Measurements from ENCODE around the gene TMEM217. TPM values are rescaled to one million over a fixed set of nuclear protein-coding genes. Genes with fewer than 3 reads are reported as not detected.

The TMEM217 gene
- total RNA-seq, 1 donor from 2014 or later, result 1.6 TPM

DNA sequence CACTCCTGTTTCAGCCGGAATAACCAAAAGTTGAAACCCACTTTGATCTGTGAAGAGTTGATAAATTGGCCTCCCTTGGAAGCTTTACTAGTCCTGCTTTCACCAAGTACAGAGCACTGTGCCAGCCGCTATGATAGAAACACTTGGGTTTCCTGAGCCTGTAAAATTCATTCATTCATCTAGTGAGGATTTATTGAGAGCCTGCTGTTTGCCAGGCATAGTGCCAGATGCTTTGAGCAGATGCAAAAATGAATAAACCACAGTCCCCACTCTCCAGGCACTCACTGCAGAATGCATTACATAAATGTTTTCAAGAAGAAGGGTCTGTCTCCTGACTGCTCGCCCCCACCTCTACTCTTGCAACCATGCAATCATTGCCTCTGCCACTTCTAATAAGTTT lies 25.3 kb upstream of the TMEM217 start:
- ATAC-seq (no peak), DNase-seq (ENCODE audit: low spot score) (no peak)
- intact Hi-C loops (cut with DNase I), result no loop called here

DNA sequence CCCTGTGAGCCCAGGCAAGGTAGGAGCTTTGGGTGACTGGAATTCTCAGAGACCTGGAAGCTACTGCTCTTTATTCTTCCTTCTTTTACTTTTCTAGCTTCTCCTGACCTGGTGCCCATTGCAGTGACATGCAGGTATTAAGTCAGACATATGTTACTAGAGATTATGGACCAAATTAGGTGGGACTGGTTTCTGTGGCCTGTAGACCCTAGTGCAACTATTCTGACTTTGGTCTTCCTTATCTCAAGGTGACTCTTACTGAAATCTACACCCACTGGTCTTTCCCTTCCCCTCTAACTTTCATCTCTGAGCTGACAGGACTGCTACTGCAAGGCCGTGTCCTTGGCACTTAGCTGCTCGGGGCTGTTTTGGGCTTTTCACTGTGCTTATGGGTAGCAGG lies 24.4 kb upstream of the TMEM217 start:
- DNase-seq (ENCODE audit: low spot score), result no peak
- no peak for ATAC-seq
- intact Hi-C loops (cut with DNase I), result no loop called here

DNA sequence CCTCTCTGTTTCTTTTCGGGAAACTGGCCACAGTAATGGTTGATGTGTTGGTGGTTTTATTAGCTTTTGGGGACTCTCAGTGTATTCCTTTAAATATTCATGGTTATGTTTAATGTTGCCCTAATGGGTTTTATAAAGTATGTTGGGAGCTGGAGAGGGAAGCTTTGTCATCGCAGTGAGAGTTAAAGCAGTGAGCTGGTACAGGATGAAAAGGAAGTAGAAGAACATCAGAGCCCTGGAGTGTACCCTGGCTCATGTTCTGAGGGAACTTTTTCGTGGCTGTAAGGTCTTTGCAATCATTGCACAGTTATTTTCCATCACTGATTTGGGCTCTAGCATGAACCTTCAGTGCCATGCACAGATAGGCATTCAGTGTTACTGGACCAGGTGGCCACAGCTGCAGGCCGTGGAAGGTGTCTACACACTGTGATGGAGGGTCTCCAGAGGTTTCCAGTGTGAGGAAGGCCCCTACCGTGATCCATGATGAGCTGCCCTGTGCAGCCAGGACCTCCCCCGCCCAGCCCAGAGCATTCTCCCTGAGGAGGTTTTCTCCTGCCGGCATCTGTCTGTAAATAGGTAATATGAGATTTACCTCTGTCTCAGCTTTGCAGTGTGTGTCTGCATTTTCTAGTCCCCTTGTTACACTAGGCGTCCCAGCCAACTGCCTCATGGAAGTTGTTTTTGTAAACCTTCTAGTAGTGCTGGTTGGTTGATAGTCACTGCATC lies 22.4 kb upstream of the TMEM217 start:
- no peak for ATAC-seq
- intact Hi-C loops (cut with DNase I), result no loop called here
- no peak for DNase-seq (ENCODE audit: low spot score)

DNA sequence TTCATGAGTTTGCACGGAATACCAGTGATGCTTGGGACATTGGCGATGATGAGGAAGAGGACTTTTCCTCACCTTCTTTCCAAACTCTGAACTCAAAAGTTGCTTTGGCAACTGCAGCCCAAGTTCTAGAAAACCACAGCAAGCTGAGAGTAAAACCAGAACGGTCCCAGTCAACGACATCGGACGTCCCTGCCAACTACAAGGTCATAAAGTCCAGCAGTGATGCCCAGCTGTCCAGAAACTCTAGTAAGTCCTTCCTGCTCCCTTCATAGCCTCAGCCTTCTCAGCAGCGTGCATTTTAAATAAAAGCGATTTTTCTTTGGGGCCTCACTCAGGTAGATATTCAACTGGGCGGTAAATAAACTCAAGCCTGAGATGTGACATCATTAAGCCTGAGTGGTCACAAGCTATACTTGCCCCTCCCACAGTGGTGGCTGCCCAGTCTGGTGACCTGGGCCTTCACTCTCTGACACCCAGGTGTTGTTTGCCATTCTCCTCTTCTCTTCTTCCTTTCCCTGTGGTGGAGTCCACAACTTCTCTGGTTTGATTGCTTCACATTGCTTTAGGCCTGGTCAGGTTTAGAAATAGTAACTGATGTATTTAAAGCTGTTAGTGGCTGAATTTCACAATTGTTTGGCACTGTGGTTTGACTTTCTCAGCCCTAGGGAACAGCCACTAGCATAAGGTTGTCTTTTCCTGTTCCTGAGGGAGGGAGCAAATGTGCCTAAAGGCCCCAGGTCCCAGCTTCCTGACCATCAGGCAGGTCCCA lies 21.6 kb upstream of the TMEM217 start:
- peak; percentile 80 for ATAC-seq
- intact Hi-C loops (cut with DNase I), result no loop called here
- DNase-seq (ENCODE audit: low spot score), result no peak

DNA sequence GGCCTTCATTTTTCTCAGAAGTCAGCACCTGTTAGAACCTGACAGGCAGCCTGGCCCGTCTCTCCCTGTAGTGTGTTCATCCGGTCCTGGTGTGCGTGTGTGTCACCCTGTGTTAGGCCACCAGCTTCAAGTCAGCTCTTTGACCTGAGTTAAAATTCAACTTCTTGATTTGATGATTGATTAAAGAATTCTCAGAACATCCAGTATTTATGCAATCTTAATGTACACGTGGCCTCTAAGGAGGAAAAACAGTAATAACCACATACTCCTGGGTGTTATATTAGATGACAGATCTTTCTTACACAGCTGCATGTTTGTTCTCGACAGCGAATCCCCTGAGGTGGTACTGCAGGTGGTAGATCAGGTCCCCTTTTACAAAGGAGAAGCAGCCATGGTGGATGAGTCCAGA lies 19.1 kb upstream of the TMEM217 start:
- DNase-seq (ENCODE audit: low spot score) (no peak), ATAC-seq (no peak)
- intact Hi-C loops (cut with DNase I), result no loop called here

DNA sequence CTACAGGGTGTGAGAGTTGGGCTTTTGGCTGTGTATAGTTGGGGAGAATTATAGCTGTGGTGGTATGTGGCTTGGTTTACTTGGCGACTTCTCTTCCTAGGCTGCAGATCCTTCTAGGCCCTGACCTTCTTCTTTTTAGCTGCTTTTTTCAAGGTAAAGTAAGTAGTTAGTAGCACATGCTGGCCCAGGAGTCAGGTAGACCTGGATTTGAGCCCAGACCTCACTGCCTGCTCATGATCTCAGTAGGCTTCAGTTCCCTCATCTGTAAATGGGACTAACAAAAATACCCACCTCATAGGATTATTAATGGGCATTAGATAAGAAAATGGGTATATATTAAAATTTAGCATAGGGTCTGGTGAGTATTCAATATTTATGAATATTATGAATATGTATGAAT lies 17.4 kb upstream of the TMEM217 start:
- no peak for ATAC-seq

DNA sequence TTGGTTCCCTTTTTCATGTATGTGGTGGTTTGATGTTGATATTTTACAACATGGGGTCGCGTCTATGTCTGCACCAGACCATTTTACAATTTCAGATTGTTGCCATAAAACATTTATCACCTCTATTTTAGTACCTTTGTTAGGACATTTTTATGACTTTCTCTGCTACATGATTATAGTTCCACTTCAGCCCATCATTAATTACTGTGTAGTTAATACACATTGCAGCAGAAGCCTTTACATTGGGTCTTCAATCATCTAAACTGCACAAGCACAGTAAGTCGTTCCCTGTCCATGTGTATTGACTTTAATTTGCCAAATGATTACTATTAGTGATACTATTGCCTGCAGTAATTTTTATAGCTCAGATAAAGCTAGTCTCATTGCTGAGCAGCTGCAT lies 15.7 kb upstream of the TMEM217 start:
- DNase-seq (ENCODE audit: low spot score), result no peak
- ATAC-seq, result no peak
- intact Hi-C loops (cut with DNase I), result no loop called here

More for the DNA sequence above, 17.4 kb upstream of the TMEM217 start:
- intact Hi-C loops (cut with DNase I), result no loop called here
- no peak for DNase-seq (ENCODE audit: low spot score)

DNA sequence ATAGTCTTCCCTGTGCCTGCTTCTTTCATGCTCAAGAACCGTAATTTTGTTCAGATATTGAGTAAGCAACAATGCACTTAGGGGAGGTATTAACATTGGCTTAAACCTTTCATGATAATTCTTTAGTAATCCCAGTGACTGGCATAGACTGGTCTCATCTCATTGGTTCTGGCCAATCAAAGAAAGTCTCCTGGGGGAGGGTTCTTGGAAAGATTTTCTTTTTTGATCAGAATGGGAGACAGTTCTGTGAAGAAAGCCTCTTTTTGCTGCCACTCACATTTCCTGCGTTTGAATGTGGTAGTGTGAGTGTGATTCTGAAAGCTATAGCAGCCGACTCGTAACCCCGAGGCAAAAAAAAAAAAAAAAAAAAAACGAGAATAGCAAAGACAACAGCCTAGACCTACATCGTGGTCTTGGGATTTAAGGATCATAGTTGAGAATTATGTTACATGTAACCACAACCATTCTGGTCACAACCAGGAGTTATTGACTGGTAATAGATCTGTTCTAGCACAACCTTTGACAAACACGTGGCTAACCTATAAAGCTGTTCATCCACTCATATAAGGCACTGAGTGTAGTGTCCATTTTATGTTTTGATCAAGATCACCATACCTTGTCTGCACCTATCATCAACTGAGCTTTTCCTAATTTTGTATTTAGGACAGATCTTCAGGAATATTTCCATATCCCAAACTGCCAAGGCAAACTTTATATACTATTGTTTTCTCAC lies 15.1 kb upstream of the TMEM217 start:
- DNase-seq (ENCODE audit: low spot score) (no peak), ATAC-seq (no peak)
- intact Hi-C loops (cut with DNase I), result no loop called here

DNA sequence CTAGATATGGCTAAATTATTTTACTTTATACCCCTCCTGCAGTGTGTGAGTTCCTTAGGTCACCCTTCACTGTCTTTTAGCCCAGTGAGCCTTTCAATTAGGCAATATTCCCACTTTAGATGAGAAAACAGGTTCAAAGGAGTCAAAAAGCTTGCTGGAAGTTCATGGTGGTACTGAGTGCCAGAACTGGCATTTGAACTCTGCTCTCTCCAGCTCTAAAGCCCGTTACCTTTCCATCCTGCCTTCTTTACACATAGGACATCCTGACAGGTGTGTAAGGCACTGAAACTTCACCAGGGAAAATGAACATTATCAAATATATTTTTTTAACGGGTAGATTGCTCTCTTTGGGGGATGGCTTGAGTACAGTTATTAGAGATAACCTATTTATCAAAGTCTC lies 11.2 kb upstream of the TMEM217 start:
- DNase-seq (ENCODE audit: low spot score) (no peak), ATAC-seq (no peak)
- intact Hi-C loops (cut with DNase I), result no loop called here

DNA sequence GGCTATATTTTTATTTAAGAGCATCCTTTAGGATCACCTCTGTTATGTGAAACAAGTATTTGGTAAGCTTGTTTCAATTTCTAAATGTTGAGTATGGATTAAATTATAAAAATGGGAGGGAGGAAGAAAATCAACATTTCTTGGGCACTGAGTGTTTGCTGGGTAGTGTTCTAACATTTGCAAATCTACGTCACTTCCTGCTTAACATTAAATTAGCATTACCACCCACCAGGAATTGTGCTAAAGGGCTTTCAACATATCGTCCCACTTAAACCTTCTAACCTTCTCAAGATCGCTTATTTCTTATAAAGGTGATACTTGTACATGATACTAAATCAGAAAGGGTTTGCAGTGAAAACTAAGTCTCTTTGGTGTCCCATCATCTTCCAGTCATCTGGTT lies 7.9 kb upstream of the TMEM217 start:
- ATAC-seq (no peak), DNase-seq (ENCODE audit: low spot score) (no peak)
- intact Hi-C loops (cut with DNase I), result no loop called here

DNA sequence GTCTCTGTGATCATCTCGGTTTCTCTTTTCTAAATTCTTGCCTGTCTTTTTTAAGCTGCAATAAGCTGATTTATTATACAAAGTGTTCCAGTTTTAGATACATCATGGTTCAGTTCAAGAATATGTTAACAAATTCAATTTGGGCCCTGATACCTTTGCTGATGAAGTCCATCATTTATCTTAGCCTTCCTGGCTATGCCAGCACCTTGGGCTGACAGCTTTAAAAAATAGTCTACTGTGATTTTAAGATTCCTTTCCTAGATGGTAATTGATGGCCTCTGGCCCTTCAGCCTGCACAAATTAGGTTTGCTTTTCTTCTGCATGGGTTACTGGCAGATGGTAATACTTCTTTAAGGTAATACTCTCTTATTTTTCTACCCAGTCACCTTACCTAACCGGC lies 7.1 kb upstream of the TMEM217 start:
- no peak for ATAC-seq
- intact Hi-C loops (cut with DNase I), result no loop called here
- no peak for DNase-seq (ENCODE audit: low spot score)

DNA sequence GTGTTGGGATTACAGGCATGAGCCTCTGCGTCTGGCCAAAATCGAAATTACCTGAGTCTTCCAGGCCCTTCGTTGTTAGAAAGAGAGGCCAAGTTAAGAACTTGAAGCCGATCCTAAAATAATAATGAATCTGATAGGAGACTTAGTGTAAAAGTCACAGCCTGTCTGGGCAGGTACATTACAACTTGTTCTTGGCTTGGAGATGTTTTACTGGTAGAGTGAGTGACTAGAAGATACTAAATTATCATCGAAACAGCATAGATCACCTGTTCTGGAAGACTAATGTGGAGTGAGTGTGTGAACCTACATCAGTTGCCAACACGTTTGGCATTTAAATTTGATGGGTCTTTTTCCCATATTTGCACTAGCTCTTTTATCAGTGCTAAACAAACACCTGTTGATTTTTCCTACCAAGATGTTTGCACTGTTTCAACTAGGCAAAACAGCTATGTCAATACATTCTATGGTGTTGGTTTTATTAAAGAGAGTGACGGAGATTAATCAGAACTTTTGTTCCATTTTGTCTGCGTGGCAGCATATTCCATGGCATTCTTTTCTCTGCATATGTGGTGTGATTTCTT lies 4.6 kb upstream of the TMEM217 start:
- ATAC-seq, result no peak
- intact Hi-C loops (cut with DNase I), result no loop called here
- no peak for DNase-seq (ENCODE audit: low spot score)

DNA sequence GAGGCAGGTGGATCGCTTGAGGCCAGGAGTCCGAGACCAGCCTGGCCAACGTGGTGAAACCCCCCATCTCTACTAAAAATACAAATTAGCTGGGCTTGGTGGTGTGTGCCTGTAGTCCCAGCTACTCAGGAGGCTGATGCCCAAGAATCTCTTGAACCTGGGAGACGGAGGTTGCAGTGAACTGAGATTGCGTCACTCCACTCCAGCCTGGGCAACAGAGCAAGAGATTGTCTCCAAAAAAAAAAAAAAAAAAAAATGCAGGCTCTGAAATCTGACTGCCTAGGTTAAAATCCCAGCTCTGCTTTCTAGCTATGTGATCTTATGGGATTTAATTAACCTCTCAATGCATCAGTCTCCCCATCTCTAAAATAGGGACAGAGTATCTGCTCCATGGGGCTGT lies 3.3 kb upstream of the TMEM217 start:
- no peak for ATAC-seq
- no peak for DNase-seq (ENCODE audit: low spot score)
- intact Hi-C loops (cut with DNase I), result no loop called here

DNA sequence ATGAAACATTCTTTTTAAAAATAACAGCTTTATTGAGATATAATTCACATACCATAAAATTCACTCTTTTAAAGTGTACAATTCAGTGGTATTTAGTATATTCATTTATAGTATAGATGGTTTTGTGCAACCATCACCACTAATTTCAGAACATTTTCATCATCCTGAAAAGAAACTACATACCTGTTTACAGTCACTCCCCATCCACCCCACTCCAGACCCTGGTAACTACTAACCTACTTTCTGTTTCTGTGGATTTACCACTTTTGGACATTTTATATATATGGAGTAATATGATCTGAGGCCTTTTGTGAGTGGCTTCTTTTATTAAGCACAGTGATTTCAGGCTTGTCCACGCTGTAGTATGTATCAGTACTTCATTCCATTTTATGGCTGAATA lies 2.5 kb upstream of the TMEM217 start:
- DNase-seq (ENCODE audit: low spot score), result no peak
- ATAC-seq, result no peak
- intact Hi-C loops (cut with DNase I), result no loop called here

DNA sequence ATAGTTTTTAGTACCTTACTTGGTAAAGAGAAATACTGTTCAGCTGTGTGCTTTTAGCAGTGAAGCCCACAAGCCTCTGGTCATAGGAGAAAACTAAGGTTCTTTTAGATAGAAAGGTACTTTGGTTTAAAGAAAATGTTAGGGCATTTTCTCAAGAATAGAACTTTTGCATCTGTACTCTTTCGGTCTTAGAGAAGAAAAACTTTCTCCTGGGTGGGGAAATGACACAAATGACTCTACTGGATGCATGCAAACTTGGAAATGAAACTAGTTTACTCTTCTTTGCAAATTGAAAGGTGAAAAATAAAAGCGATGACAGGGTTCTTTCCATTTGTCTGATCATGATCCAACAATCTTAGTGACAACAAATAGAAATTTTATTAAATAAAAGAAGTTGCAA lies 2.1 kb upstream of the TMEM217 start:
- ATAC-seq (no peak), DNase-seq (ENCODE audit: low spot score) (no peak)
- intact Hi-C loops (cut with DNase I), result no loop called here

DNA sequence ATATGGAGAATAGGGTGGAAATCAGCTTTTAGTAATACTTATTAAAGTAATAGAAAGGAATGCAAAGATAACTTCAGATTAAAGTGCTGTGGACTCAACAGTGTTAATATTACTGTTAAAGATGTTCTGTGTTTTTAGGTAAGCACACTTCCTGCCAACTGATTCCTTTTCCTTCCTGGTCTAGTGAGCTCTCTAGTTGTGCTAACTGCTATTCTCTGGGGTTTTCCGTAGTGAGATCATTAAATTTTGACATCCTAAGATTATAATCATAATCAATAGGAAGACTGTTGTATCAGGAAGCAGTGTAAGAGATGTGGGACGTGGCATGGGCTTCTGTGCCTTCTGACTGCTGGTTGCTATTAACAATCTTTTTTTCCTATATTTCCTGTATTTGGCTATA lies 1.2 kb upstream of the TMEM217 start:
- ATAC-seq (no peak), DNase-seq (ENCODE audit: low spot score) (no peak)
- intact Hi-C loops (cut with DNase I), result no loop called here

DNA sequence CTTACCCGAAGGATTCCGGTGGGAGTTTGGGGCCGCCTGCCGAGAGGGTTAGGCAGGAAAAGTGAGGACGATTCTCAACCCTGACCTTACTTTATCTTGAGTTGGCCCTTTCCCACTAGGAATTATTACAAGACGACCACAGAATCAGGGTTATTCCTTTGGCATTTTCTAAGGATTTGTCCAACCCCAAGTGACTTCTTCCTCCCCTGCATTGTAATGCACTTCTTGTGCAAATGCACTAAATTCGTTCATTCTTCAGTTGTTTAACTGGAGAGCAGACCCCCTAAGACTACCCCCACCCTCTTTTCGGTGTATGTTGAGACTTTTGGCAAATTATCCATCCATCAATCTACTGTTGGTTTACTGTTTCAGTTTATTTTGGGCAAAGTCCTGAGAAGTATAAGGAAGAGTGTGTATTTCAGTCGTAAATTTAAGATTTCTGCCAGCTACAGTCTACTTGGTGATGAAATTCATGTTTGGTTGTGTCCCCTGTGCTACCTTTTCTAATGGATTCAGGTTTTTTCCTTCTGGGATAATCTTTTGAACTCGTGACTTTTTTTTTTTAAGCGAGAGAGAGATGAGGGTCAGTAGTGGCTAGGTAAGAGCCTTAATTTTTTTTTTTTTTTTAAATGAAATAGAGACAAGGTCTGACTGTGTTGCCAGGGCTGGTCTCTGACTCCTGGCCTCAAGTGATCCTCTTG lies 611 bp upstream of the TMEM217 start:
- no peak for ATAC-seq
- no peak for DNase-seq (ENCODE audit: low spot score)
- intact Hi-C loops (cut with DNase I), result no loop called here

DNA sequence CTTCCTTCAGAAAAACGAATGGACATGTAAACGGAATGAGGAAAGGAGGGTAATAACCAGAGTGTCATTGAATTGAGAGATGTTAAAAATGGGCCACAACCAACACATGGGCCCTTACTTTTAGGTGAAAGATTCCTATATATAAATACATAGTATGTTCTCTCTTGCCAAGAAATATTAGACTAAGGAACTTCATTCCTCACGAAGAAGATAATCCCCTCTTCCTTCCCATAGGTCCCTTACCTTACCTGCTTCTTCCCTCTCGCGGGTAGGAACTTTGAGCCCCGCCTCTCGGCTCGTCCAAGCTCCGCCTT lies 667 bp downstream of the TMEM217 start:
- DNase-seq (ENCODE audit: low spot score), result no peak
- intact Hi-C loops (cut with DNase I), result no loop called here
- ATAC-seq, result no peak

DNA sequence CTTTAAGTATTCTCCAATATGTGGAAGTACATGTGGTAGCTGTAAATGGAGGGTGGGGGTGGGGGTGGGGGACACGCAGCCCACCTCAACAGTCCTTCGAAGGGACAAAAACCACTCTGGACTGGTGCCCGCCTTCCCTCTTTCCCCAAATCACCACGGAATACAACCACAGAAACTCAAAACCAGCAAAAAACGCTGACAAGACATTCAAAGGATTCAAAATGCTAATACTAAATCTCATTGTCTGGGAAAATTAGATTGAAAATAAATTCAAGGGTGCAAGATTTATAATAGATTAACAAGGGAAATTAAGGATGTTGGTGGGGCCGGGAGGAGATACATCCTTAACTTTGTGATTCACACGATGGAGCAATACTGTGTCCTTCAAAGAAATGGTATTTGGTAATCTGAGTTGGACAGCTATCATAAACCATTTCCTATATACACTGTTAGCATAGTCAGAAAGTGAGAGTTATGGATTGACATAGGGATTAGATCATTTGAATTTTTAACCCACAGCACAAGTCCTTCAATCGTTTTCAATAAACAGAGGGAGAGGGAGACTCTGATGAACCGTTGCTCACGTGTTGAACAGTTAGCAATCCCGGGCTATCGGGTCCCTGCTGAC lies 1.1 kb downstream of the TMEM217 start:
- intact Hi-C loops (cut with DNase I), result no loop called here
- ATAC-seq, result peak; percentile 4

More for the DNA sequence above, 1.1 kb downstream of the TMEM217 start:
- DNase-seq (ENCODE audit: low spot score), result no peak

Data from sciatic nerve (tissue), 2 donors.